Measurements from ENCODE around the gene PSTK. TPM values are rescaled to one million over a fixed set of nuclear protein-coding genes. Genes with fewer than 3 reads are reported as not detected.

The PSTK gene
- total RNA-seq, 1 experiment from 2014 or later = 7.4 TPM

DNA sequence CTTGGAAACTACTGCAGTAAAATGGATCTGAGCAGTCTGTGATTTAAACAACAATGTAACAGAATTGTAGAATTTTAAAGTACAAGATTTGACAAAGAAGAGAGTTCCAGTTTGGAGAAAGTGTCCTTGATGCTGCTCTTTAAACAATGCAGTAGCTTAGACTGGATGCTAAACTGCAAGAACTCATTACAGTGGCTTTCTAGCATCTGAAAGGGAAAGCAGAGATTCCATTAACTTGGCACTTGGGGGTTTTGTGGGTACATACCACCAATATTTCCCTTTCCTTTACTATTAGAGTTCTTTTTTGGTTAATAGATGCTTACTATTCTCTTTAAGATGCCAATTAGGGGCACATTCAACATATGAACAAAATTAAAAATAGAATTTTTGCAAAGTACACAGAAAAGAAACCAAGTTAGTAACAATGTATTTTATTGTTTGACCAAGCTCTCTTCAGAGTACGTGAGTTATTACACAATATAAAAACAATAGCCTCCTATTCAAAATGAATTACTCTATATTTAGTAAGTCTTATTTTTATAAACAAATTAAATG, 11.9 kb downstream of the PSTK start:
- DNase-seq (ENCODE audit: low read depth) = no peak

DNA sequence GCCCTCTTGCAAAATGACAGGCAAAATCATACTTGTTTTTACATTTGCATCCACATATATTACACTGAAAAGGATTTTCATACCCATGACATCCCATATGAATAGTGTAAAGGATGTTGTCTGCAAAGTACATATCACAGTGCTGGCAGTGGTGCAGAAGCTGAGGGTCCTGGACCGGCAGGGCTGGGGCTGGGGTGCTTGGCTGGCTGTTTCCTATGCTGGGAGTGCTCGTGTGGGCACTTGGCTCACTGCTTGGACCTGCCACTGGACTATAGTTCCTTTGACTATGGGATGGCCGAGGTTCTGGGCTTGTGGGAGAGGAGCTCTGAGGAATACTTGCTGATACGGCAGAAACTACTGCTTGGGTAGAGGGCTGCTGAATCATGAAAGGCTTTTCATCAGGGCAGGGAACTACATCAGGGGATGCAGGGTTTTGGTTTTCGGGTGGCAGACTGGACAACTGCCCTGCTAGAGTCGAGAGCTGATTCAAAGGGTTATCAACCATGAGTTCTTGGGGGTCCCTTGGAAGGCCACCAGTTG, 13.7 kb downstream of the PSTK start:
- no peak for DNase-seq (ENCODE audit: low read depth)

DNA sequence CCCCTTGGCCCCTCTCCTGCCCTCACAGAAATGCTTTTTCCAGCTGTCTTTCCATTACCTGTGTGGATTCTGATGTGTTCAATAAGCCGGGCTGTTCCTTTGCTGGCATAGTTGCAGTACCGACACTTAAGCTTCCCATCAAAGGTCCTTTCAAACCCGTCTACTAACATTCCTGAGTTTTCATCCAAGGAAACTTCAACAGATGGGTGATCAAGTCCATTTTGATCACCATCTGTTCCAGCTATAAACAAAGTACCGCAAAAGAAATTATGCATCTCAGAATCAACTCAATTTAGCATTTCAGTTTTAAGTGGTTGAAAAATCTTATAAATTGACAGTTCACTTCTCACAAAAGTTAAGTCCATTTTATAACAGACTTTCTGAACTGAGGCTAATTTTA, 15.7 kb downstream of the PSTK start:
- DNase-seq (ENCODE audit: low read depth) = no peak

DNA sequence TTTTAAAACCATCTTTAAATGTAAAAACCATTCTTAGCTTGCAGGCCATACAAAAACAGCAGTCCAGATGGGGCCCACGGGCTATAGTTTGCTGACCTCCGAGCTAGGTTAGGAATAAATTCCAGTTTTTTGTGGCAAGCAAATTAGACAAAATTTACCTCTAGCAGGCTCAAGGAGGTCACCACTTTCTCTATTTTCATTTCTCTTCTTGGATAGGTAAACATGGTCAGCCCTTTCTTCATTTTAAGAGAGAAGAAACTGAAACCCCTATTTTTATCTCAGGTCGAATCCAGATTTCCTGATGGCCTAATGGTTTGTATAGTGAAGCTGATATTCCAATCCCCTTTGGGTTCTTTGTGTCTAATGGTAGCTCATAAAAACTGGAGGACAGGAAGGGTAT, 17.7 kb downstream of the PSTK start:
- DNase-seq (ENCODE audit: low read depth) = no peak

DNA sequence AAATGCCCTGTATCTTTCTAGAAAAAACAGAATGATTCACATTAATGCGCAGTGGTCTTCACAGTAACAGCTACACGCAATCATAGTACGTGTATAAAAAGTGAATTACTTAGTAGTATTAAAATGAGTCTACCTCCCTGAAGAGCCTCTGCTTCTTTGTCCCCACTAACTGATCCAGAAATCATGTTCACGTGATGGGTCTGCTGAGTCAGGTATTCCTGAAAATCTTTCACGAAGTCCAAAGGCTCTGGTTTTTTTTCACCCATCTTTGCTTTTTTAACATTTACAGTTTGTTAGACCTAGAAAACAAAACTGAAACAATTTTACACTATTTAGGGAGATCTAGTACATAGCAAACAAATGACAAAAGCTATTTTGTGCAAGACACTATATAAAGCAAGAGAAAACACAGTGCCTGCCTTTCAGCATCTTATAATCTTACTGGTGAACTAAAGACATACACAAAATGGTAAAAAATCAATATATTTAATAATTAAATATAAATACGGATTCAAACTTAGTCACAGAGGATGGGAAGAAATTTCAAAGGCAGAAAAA, 18.2 kb downstream of the PSTK start:
- DNase-seq (ENCODE audit: low read depth) = no peak

DNA sequence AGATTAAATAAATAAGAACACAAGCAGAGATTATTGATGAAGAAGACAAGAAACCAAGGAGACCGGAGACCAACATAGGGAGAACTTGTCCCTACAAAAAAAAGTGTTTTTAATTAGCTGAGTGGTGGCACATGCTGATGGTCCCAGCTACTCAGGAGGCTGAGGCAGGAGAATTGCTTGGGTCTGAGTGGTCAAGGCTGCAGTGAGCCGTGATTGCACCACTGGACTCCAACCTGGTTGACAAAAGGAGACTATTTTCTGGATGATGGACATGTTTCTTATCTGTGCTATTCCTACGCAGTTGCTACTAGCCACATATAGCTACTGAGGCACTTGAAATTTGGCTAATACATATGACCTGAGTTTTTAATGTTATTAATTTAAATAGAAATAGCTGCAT, 18.7 kb downstream of the PSTK start:
- no peak for DNase-seq (ENCODE audit: low read depth)

DNA sequence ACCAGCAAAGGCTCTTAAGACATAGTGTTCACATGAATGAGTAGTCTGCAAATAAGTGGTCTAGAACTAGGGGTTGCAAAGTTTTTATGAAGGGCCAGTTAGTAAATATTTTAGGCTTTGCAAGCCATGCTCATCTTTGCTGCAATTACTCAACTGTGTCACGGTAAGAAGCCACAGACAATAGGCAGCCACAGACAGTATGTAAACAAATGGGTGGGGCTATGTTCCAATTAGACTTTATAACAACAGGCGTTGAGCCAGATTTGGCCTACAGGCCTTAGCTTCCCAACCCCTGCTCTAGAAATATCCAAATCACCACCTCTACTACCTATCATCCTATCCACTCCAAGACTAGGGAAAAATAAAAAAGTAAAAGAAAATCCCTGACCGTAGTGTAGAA, 19.1 kb downstream of the PSTK start:
- no peak for DNase-seq (ENCODE audit: low read depth)

DNA sequence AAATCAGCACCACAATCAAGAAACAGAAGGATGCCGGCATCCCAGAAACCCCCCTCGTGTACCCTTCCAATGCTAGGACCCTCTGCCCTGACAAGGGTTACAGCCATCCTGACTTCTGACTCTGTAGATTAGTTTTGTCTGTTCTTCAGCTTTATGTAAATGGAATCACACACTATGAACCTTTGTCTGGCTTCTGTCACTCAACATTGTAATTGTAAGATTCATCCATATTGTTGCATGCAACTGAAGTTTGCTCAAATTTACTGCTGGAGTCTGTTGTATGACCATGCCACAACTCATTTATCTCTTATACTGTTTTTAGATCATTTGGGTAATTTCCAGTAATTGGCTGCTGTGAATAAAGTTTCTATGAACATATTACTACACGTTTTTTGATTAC, 20.0 kb downstream of the PSTK start:
- no peak for DNase-seq (ENCODE audit: low read depth)

DNA sequence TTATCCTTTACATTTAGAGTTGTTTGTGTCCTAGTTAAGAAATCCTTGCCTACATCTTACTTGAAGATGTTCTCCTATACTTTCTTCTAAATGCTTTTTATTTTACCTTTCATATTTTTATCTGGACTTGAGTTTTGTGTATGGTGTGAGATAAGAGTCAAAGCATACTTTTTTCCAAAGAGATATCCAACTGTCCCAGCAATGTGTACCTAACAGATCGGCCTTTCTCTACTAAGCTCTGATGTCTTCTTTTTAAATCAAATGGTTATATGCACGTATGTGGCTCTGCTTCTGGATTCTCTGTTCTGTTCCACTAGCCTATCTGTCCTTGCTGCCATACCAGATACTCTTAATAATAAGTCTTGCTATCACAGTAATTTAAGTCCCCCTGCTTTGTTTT, 21.2 kb downstream of the PSTK start:
- DNase-seq (ENCODE audit: low read depth) = no peak

DNA sequence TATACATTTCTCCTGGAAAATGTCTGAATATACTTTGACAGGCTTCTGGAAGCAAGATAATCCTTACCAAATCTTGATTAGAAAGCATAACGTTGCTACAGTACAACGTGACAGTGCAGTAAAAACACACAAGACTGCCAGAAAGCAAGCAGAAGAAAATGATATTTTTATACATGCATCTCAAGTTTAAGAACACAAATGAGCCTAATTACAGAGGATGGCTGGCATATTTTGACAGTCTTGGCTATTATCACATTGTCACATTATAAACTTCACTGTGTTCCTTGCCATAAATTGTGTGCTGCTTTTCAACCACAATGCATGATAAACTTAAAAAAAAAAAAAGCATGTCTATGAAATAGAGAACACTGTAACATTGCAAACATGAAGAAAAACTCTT, 24.1 kb downstream of the PSTK start:
- no peak for DNase-seq (ENCODE audit: low read depth)

DNA sequence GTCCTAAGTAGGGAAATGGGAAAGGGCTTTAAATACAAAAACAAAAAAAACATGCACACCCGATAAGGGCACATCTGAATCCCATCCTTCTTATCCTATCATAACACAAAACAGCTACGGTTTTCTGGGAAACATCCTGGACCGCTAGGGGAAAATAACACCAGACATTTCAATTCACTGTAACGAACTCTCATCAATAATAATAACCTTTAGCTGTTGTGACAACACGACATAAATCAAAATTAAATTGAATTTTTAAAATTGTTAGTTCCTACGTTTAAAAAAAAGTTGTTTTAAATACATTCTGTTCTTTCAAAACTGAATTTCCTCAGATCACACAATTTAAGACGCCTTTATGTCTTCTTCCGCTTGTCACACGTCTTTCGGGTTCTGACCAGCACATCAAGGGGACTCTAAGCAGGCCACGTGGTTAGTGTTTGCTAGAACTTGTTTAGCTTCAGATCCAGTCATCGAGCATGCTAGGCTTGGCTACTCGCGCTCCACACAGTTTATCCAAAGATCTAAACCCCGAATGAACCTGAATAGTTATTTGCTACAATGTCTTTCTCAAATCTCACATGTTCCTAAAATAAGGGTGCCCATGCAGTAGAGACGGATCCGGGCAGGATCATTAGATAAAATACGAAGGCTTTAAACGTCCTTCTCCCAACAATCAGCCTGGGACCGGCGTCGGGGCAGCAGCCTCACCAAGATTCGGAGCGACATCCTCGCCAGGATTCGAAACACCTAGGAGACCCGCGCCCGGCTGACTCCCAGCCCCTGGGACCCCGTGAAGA, 27.6 kb downstream of the PSTK start:
- DNase-seq (ENCODE audit: low read depth) = peak; percentile 57

DNA sequence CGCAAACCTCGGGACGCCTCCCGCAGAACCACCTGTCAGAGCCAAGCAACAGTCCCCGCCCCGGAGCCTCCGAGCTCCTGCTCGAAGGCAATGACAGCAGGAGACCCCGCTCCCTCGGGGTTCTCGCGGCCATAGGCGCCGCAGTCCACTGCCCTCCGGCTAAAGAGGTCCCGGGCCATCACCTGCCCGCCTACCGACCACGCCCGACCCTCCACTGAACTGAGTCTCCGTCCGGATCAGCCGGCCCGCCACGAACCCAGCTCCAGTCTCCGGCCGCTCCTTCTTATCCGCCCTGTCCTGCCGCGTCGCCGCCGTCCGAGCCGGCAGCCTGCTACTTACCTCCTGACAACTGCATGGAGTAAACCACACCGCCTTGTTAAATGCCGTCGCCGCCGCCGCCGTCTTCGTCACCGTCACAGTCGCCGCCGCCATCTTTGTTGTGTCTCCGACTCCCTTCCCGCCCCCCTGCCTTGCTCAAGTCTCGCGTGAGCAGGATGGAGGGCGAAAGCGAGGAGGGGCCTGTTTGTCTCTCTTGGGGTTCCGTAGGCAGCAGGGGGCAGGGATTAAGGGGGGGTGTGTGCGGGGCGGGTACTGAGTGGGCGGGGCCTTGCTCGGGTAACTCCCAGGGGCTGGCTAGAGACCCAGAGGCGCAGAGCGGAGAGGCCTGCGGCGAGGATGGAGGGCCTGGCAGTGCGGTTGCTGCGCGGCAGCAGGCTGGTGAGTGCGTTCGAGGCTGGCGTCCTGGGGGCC, 28.3 kb downstream of the PSTK start, which contains the start of the genes ACADSB and IKZF5:
ACADSB (plus strand) TSS at position 652 of the 750 bp plus-strand sequence; CDS start at position 676, 24 bp downstream.
IKZF5 (minus strand) TSS at position 441 of the 750 bp plus-strand sequence. CDS start 10,170 bp downstream, outside the sequence.
- DNase-seq (ENCODE audit: low read depth) = peak; percentile 95

DNA sequence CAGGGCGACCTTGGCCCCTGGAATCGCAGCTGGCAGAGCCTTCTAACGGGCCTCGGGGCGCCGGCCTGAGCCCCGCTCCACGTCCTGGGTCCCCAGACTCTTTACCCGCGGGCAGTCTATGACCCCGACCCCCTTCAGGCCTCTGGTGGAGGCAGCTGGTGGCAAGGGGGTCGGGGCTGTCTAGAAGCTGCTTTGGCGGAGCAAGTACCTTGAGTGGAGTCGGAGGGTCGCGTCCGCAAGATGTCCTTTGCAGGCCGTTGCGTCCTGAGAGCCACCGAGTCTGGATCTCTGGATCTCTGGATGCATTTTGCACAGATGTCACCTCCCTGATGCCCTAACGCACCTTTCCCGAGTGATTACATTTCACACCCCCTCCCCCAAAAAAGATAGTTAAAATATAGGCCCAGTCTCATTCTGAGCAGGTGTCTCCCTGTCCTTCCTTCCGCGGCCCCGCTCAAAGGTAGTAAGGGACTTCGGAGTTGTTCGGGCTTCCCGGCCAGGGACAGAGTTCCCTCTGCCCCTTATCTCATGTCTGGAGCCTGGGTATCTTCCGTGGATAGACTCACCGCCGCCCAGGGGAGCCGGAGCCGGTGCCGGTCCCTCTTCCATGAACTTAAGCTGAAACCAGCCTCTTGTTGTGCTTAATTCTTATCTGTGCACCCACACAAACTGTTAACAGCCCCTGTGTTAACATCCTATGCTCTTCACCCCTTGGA, 29.1 kb downstream of the PSTK start:
- DNase-seq (ENCODE audit: low read depth) = peak; percentile 5

DNA sequence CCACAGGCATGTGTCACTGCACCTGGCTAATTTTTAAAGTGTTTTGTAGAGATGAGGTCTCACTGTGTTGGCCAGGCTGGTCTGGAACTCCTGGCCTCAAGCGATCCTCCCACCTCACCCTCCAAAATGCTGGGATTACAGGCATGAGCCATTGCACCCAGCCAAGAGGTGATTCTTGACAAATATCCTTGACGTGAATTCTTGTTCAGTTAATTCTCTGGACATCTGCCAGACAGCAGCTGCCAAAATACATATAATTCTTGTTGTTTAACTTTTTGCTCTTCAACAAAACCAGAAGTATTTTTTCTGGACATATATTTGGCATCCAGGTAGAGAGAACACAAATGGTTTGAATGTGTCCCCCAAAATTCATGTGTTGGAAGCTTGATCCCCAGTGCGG, 31.8 kb downstream of the PSTK start:
- no peak for DNase-seq (ENCODE audit: low read depth)

DNA sequence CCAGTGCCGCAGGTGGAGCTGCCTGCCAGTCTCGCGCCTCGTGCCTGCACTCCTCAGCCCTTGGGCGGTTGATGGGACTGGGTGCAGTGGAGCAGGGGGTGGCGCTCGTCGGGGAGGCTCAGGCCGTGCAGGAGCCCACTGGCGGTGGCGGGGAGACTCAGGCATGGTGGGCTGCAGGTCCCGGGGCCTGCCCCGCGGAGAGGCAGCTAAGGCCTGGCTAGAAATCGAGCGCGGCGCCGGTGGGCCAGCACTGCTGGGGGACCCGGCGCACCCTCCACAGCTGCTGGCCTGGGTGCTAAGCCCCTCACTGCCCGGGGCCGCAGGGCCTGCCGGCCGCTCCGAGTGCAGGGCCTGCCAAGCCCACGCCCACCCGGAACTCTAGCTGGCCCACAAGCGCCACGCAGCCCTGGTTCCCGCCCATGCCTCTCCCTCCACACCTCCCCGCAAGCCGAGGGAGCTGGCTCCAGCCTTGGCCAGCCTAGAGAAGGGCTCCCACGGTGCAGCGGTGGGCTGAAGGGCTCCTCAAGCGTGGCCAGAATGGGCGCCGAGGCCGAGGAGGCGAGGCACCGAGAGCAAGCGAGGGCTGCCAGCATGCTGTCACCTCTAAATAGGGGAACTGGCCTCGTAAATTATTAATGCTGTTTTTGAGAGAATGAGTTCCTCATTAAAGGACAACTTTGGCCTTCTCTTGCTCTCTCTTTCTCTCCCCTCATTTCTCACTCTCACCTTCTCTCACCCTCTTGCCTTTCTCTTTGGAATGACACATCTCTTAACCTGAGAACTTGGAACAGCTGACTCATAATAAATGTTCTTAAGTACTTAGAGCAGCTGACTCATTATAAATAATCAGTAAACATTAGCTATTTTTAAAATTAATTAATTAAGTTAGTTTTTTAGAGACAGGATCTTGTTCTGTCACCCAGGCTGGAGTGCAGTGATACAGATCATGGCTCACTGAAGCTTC, 33.5 kb downstream of the PSTK start:
- DNase-seq (ENCODE audit: low read depth) = no peak

DNA sequence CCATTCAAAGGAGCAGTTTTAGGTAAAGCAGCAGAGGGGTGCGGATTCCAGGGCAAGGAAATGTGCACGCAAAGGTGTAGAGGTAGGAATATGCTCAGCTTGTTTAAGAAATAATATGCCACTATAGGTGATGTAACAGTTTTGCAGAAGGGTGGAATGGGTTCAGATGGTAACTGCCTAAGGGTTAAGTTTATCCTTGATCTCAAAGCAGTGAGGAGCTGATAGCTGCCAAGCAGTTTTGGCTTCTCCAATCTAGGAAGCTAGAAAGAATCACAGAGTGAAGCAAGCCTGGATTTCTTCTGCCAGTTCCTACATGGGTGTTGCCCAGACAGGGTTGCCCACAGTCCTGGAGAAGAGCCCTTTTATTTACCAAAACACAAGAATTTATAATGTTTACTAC, 34.6 kb downstream of the PSTK start:
- no peak for DNase-seq (ENCODE audit: low read depth)

DNA sequence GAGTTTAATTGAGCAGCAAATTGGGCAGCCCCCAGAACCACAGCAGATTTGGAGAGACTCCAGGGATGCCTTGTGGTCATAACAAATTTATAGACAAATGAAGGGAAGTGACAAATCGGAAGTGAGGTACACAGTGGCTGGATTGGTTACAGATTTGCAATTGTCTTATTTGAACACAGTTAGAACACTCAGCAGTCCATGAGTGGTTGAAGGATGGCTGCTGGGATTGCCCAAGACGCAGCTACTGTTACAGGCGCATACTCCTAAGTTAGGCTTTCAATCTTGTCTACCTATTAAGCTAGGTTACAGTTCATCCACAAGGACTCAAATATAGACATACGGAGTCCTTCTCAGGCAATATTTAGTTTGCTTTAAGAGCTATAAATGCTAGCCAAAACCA, 36.0 kb downstream of the PSTK start:
- no peak for DNase-seq (ENCODE audit: low read depth)

DNA sequence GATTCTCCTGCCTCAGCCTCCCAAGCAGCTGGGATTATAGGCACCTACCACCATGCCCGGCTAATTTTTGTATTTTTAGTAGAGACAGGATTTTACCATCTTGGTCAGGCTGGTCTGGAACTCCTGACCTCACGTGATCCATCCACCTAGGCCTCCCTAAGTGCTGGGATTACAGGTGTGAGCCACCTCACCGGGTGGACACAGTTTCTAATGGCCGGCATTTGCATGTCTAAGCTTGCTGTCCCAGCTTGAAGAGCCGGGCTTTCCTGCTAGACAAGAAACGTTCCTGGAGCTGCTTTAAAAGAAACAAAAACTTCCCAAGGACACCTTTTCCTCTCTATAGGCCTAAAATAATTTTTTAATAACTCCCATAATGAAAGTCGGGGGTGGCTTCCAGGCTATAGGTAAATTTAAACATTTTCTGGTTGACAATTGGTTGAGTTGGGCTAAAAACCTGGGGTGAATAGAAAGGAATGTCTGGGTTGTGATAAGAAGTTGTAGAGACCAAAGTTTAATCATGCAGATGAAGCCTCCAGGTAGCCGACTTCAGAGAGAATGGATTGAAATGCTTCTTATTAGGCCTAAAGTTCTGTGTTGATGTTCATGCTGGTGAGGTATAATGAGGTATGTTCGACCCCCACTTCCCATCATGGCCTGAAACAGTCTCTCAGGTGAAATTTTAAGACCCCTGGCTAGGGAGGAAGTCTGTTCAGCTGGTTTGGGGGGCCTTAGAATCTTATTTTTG, 37.4 kb downstream of the PSTK start:
- no peak for DNase-seq (ENCODE audit: low read depth)

DNA sequence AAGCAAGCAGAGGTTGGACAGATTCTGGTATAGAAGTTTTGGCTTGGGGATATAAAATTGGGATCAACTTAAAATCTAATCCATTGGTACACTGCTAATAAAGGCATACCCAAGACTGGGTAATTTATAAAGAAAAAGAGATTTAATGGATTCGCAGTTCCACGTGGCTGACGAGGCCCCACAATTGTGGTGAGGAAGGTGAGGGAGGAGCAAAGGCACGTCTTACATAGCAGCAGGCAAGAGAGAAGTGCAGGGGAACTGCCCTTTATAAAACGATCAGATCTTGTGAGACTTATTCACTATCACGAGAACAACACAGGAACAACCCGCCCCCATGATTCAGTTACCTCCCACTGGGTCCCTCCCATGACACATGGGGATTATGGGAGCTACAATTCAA, 38.3 kb downstream of the PSTK start:
- DNase-seq (ENCODE audit: low read depth) = no peak

DNA sequence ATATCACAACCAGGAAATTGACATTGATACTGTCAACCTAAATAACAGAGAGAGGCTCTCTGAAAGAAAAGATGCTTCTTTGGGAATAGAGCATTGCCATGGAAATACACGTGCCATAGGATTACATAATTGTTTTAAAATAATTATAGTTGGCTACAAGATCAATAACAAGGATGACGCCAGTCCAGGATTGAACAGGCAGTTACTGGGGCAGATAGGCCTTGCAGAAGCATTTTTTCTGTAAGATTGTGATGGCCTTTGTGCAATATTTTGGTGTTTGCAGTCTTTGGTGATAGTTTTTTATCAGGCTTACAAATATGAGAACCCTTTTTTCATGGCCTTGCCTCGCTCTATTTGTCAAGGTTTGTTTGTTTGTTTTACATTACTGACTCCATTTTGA, 39.1 kb downstream of the PSTK start:
- no peak for DNase-seq (ENCODE audit: low read depth)
